NAMALWA (cell line): ENCODE results near the gene GAL.

Experiments used
- DNase-seq: peaks from one replicate; pipeline ENCODE4 v3.0.0-alpha.2; 2015; ENCODE audit warnings: low spot score

The GAL gene

GRCh38 chr11:68711114-68711513 lies 26.8 kb downstream of the GAL start:
- no peak for DNase-seq

- no peak for DNase-seq
Observed at GRCh38 chr11:68714060-68714856, 29.9 kb downstream of the GAL start.

DNA sequence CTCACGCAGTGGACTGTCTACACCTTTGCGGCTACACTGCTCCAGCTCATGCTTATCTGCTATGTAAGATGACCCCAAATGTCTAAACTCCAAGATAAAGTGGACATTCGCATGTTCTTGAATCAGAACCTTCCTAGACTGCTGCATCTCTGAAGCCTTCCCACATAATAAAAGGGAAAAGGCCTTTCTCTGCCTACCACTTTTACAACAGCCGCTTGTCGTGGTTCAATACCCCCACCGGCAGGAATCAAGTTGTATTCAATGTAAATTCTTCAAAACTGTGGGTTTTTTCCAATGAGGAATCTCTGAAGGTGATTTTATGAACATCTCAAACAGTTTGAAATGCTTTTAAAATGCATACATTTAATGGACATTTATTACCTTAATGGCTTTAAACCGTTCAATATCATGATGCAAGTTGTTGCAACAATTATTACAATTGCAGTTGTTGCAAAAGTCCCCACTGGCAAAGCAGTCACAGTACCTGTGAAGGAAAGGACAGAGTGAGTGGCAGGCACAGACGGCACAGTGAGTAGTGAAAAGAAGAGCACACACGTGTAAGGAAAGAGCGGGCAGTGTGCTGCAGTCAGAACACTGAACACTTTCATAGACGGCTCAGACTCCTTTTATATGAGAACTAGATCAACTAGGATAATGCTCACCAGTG lies 31.2 kb downstream of the GAL start:
- no peak for DNase-seq

DNA sequence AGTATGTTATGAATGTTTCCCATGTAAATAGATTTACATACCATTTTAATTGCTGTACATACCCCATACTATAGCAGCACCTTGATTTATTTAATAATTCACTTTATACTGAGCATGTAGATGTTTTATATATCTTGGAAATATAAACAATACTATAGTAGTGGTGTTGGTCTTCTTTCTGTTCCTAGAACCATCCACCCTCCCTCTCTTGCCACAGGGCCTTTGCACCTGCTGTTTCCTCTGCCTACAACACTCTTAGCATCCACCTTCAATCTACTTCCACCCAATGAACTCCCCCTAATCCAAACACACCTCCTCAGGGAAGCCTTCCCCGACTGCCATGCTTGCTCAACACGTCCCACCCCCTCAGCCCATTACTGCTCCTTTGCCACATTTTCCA lies 36.7 kb downstream of the GAL start:
- no peak for DNase-seq

GRCh38 chr11:68722143-68722542 lies 37.8 kb downstream of the GAL start:
- no peak for DNase-seq

- no peak for DNase-seq
Observed at GRCh38 chr11:68724293-68724692, 39.9 kb downstream of the GAL start.

DNA sequence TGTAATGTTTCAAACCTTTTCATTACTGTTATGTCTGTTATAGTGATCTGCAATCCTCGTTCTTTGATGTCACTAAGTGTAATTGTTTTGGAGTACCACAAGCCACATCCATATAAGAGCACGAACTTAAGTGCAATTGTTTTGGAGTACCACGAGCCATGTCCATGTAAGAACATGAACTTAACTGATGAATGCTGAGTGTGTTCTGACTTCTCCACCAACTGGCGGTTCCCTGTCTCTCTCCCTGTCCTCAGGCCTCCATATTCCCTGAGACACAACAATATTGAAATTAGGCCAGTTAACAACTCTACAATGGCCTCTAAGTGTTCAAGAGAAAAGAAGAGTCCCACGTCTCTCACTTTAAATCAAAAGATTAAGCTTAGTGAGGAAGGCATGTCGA lies 43.4 kb downstream of the GAL start:
- DNase-seq = no peak

- DNase-seq = no peak
Observed at GRCh38 chr11:68734111-68734510, 49.8 kb downstream of the GAL start.

DNA sequence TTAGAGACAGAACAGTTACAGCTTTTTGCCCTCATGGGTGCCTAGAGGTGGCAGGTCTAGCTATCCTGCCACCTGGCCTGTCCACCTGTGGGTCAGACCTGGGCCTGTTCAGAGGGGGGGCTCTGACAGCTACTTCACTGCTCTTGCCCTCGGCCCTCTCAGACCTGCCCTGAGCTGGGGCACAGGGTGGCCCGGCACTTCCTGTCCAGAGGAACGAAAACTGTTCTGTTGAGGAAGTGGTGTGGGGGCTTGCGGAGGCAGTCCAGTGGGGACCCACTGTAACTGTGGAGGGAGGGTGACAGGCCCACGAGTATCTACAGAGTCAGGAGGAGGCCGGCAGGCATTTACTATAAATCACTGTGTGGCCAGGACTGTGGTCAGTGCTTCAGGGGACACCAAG lies 50.8 kb downstream of the GAL start:
- DNase-seq = no peak

GRCh38 chr11:68735646-68736045 lies 51.3 kb downstream of the GAL start:
- DNase-seq = no peak
